ENCODE results near the gene SH3RF3. TPM values are rescaled to one million over a fixed set of nuclear protein-coding genes. Genes with fewer than 3 reads are reported as not detected.

Gene SH3RF3
- total RNA-seq, 1 donor from 2014 or later: 6.6 TPM

DNA sequence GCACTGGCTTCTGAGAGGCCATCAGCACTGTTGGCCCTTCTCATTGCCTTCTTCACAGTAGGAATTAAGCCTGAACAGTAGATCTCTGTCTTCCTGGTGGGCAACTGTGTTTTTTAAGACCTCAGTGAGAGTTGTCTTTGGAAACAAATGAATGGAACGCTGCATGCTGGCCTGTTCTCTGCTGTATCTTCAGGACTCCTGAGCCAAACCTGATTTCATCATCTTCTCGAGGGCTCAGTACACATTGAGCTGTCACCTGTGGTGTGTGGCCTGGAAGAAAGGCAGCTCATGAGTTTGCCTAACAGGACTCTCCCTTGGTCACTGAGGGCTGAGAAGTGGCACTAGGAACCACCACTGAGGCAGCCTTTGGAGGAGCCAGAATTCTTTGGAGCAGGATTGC, 39.7 kb downstream of the SH3RF3 start:
- ATAC-seq (ENCODE audit: poor library complexity): no peak
- DNase-seq: no peak
- intact Hi-C loops (cut with DNase I): no loop called here

- ATAC-seq (ENCODE audit: poor library complexity) (no peak), DNase-seq (no peak)
- intact Hi-C loops (cut with DNase I): no loop called here
These were observed 41.6 kb downstream of the SH3RF3 start for GRCh38 chr2:109170645-109171044.

GRCh38 chr2:109171444-109172334, 42.7 kb downstream of the SH3RF3 start:
- DNase-seq (peak; percentile 59), ATAC-seq (ENCODE audit: poor library complexity) (peak; percentile 25)
- intact Hi-C loops (cut with DNase I): no loop called here

DNA sequence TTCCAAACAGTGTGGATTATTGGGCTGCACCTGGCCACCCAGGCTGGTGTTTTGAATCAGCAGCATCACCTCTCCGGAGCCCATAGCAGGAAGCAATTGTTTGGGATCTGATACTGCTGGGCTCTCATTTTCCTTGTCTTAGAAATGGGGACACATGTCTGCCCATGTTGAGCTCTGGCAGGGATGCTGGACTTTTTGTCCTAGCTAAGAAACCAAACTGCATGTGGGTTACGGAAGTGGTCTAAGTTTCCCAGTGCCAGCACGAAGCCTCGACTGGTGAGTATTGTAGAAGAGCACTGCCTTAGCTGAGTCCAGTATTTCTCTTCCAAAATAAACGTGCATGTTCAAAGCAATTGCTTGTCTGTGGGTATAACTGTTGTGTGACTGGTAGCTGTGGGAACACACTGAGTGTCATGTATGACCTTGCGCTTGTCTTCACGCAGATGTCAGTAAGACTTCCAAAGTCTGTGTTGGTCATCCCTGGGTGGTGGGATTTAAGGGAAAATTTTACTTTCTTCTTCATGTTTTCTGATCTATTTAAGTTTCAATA, 43.6 kb downstream of the SH3RF3 start:
- ATAC-seq (ENCODE audit: poor library complexity) (no peak), DNase-seq (no peak)
- intact Hi-C loops (cut with DNase I): no loop called here

DNA sequence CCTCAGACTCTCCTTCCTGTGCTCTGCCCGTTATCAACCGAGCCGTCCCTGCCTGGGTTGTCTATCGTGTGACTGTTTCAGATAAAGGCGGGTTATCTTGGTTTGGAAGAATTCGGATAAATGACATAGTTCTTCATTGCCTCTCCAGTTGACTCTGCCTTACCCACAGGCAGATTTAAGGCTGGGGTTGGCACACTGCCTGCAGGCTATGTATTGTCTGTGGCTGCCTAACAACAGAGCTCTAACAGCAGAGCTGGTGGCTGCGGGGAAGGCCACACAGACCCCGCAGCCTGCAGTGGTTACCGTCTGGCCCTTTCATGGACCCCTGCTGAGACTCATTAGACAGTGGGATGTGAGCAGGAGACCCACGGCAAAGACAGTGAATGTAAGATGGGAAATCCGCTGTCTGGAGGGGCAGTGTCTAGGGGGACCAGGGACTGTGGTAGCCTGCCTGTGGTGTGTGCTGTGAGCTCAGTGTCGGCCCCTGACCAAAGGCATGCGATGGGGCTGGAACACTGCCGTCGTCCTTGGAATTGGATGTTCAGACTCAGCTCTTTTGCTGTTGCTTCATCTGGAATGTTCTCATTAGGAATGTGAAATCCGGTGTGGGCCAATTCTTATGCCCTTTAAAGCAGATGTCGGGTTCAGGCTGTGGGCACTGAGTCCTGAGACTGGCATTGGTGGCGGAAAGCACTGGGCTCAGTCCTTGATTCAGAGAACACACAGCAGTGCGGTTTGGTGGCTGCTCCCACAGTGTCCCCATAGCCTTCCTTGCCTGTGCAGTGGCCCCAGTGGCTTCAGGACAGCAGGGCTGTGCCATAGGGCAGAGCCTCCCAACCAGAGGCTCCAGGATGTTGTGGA, 44.5 kb downstream of the SH3RF3 start:
- ATAC-seq (ENCODE audit: poor library complexity): peak; percentile 90
- intact Hi-C loops (cut with DNase I): no loop called here
- peak; percentile 85 for DNase-seq

GRCh38 chr2:109174214-109174613, 45.2 kb downstream of the SH3RF3 start:
- intact Hi-C loops (cut with DNase I): no loop called here
- no peak for DNase-seq
- peak; percentile 1 for ATAC-seq (ENCODE audit: poor library complexity)

DNA sequence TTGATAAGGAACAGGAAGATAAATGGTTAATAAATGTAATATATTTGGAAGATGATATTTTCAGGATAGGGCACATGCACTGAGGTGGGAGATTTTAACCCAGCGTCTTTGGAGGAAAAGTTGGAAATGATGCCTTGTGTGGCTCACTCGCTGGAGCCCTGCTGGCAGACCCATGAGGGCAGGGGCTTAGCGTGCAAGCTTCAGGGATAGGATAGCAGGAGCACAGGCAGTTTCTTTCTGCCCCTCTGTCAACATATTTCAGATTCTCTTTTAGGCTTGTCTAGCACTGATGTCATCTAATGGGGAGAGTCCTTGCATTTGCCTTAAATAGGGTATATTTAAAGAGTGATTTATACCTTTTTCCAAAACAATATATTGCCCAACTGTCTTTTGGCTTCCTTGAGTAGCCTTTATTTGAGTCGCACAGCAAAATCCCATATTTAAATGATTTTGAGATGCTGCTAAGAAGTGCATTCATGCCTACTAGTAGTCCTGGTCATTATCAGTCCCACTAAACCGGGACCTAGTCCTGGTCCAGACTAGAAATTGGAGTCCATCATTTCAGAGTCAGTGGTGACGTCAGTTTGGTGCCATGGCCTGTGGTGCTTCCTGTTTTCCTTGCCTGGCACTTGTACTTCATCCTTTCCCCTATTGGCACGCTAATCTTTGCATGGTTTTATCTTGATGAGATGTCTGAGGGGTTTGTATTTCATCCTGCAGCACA, 45.8 kb downstream of the SH3RF3 start:
- no peak for DNase-seq
- intact Hi-C loops (cut with DNase I): no loop called here
- no peak for ATAC-seq (ENCODE audit: poor library complexity)

DNA sequence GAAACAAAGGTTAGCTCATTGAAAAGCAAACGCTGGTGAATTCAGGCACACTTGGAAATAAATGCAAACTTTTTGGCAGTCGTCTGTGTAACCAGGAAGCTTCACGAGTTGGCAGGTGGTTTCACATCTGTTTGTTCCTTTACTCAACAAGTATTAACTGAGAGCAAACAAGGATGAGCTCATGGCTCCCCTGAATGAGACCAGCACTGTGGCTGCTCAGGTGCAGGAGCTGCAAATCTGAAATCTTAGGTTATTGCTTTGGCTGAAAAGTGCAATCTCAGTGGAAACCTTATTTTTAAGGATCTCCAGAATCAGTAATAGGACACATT, 46.3 kb downstream of the SH3RF3 start:
- intact Hi-C loops (cut with DNase I): no loop called here
- DNase-seq: no peak
- ATAC-seq (ENCODE audit: poor library complexity): no peak

DNA sequence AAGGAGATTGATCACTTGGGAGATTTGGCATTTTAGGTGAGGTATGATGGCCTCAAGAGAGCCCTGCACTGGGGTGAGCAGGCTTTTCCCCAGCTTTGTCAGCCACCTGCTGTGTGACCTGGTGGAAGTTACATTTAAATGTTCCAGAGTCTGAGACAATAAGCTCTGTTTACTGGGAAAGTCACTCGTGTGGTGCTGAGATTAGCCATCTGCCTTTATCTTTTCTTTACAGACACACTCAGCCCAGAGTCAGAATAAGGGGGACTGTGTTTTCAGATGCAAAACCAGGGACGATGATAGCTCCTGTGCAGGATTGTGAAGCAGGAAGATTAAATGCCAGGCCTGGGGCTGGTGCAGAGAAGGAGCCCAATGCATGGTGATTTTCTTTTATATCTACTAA, 47.9 kb downstream of the SH3RF3 start:
- DNase-seq (no peak), ATAC-seq (ENCODE audit: poor library complexity) (no peak)
- intact Hi-C loops (cut with DNase I): no loop called here

- no peak for ATAC-seq (ENCODE audit: poor library complexity)
These were observed 48.6 kb downstream of the SH3RF3 start for GRCh38 chr2:109177635-109178034.

DNA sequence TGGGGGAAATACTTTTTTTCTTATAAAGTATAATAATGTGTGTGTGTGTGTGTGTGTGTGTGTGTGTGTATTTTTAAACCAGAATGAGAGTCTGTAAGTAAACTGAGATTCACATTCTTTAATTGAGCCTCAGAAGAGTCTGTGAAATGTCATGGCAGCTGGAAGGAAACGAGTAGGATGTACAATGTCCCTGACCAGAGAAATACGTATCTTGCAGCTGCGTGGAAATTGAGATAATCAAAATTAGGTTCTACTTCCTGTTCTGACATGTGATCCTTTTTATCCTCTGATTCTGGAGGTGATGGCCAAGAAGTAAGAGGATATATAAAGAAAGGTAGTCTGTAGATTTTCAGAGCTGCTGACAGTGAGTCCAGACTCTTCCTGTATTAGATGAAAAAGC, 50.0 kb downstream of the SH3RF3 start:
- ATAC-seq (ENCODE audit: poor library complexity) (no peak), DNase-seq (no peak)
- intact Hi-C loops (cut with DNase I): no loop called here

More at GRCh38 chr2:109177635-109178034, 48.6 kb downstream of the SH3RF3 start:
- DNase-seq: no peak
- intact Hi-C loops (cut with DNase I): no loop called here

DNA sequence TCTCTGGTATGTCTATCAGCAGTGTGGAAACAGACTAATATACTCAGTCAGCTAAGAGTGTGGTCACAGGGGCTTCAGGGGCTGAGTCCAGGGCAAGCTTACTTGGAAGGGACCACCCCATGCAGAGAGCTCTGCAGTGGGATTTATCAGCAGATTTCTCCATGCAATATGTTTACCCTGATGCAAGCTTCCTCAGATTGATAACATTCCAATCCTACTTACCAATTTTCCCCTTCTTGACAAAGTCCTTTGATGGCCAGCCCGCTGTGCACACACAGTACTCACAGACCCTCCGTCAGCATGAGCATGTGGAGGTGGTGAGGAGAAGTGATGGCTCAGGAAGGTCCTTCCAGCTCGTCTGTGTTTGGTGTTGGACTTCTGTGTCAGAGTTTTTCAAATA, 51.8 kb downstream of the SH3RF3 start:
- ATAC-seq (ENCODE audit: poor library complexity) (no peak), DNase-seq (no peak)
- intact Hi-C loops (cut with DNase I): no loop called here

DNA sequence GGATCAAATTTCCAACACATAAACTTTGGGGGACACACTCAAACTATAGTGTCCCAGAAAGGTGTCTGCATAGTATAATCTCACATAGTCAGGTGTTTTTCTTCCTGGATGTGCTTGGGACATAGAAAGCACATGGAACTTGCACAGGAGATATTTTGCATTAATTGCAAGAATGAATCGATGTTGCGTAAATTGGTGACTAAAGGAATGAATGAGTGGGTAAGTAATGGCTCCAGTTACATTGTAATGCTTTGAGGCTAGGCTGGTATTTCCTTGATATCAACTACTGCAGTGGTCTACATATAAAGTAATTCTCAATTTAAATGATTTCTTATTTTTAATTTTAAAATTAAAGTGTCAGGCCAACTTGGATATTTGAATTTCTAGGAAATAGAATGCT, 53.4 kb downstream of the SH3RF3 start:
- ATAC-seq (ENCODE audit: poor library complexity) (no peak), DNase-seq (no peak)
- intact Hi-C loops (cut with DNase I): no loop called here

- intact Hi-C loops (cut with DNase I): no loop called here
- DNase-seq (no peak), ATAC-seq (ENCODE audit: poor library complexity) (no peak)
These were observed 54.9 kb downstream of the SH3RF3 start for GRCh38 chr2:109183871-109184270.

DNA sequence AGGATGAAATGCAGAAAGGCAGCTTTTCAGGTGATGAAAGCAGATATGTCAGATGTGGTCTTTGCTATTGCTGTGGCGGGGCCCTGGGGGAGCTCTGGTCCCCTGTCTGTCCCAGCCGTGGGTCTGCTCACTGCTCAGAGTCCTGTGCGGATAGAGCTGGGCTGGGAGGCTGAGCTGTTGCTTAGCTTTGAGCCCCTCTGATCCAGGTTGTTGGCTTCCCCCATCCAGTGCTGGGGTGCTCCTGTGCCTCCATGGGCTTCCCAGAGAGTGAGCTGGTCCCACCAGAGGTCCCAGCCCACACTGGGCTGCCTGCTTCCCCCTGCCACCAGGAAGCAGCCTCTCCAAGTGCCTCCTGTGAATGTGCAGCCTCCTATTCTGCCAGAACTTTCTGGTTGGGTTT, 55.4 kb downstream of the SH3RF3 start:
- ATAC-seq (ENCODE audit: poor library complexity) (no peak), DNase-seq (no peak)
- intact Hi-C loops (cut with DNase I): no loop called here

- peak; percentile 97 for ATAC-seq (ENCODE audit: poor library complexity)
- intact Hi-C loops (cut with DNase I): no loop called here
- peak; percentile 54 for DNase-seq
These were observed 56.3 kb downstream of the SH3RF3 start for GRCh38 chr2:109185338-109185737.

GRCh38 chr2:109185821-109186570, 57.0 kb downstream of the SH3RF3 start:
- intact Hi-C loops (cut with DNase I): no loop called here
- ATAC-seq (ENCODE audit: poor library complexity) (peak; percentile 87), DNase-seq (peak; percentile 72)

GRCh38 chr2:109186656-109187250, 57.7 kb downstream of the SH3RF3 start:
- ATAC-seq (ENCODE audit: poor library complexity) (no peak), DNase-seq (no peak)
- intact Hi-C loops (cut with DNase I): no loop called here

All from Right ventricle myocardium superior (tissue), 1 donor.